ENCODE results near the gene PCF11.
A peak's percentile ranks its signal among the peaks of the same experiment; 100 is the strongest.

The PCF11 gene

GRCh38 chr11:83158965-83159901, 2.3 kb downstream of the PCF11 start:
- no peak for TF ChIP-seq CTCF (conservative IDR thresholded peaks at IDR 0.05; ENCODE audit: control insufficient read depth, insufficient read depth, low read depth, low read length)
- H3K4me3 ChIP-seq (ENCODE audit: control insufficient read depth, low read depth, low read length): peak overlapping the region; percentile 87
- DNase-seq (ENCODE audit: low read depth): no peak

- DNase-seq (ENCODE audit: low read depth): peak; percentile 66
These were observed 3.3 kb downstream of the PCF11 start for GRCh38 chr11:83159902-83160865.

GRCh38 chr11:83161610-83162199, 4.8 kb downstream of the PCF11 start:
- no peak for DNase-seq (ENCODE audit: low read depth)
- TF ChIP-seq CTCF (conservative IDR thresholded peaks at IDR 0.05; ENCODE audit: control insufficient read depth, insufficient read depth, low read depth, low read length): no peak
- H3K4me3 ChIP-seq (ENCODE audit: control insufficient read depth, low read depth, low read length): no peak overlapping the region

More at GRCh38 chr11:83159902-83160865, 3.3 kb downstream of the PCF11 start:
- peak overlapping the region; percentile 87 for H3K4me3 ChIP-seq (ENCODE audit: control insufficient read depth, low read depth, low read length)
- TF ChIP-seq CTCF (conservative IDR thresholded peaks at IDR 0.05; ENCODE audit: control insufficient read depth, insufficient read depth, low read depth, low read length): no peak

- H3K4me3 ChIP-seq (ENCODE audit: control insufficient read depth, low read depth, low read length): no peak overlapping the region
- no peak for TF ChIP-seq CTCF (conservative IDR thresholded peaks at IDR 0.05; ENCODE audit: control insufficient read depth, insufficient read depth, low read depth, low read length)
- peak; percentile 14 for DNase-seq (ENCODE audit: low read depth)
These were observed 5.4 kb downstream of the PCF11 start for GRCh38 chr11:83162377-83162776.

GRCh38 chr11:83166193-83166866, 9.4 kb downstream of the PCF11 start:
- TF ChIP-seq CTCF (conservative IDR thresholded peaks at IDR 0.05; ENCODE audit: control insufficient read depth, insufficient read depth, low read depth, low read length): no peak
- no peak overlapping the region for H3K4me3 ChIP-seq (ENCODE audit: control insufficient read depth, low read depth, low read length)
- no peak for DNase-seq (ENCODE audit: low read depth)

GRCh38 chr11:83168756-83169155, 11.8 kb downstream of the PCF11 start:
- no peak overlapping the region for H3K4me3 ChIP-seq (ENCODE audit: control insufficient read depth, low read depth, low read length)
- no peak for DNase-seq (ENCODE audit: low read depth)
- TF ChIP-seq CTCF (conservative IDR thresholded peaks at IDR 0.05; ENCODE audit: control insufficient read depth, insufficient read depth, low read depth, low read length): no peak

Data from fibroblast of mammary gland (primary cell).